HEK293 (cell line): Measurements from ENCODE around the gene SCRN3.

Experiments used
- CTCF ChIA-PET: fragments of 350-600 bp; formaldehyde crosslinking; extraction: SDS; loops from one replicate; lab custom pipeline; 2021; ENCODE audit warnings: antibody characterized with exemption; lab: Yijun Ruan, JAX
- POLR2A ChIA-PET: fragments of 300-600 bp; formaldehyde crosslinking; extraction: SDS; loops from one replicate; lab custom pipeline; 2020; ENCODE audit warnings: antibody characterized with exemption, inconsistent platforms; lab: Yijun Ruan, JAX
- H3K27ac ChIP-seq: fragments of 200-500 bp; sonication (Bioruptor generic); 2 replicates; pipeline ENCODE4 v1.5.1; 2014; ENCODE audit warnings: low read depth, low read length, control low read depth, inconsistent platforms; ENCODE audit errors: extremely low read depth
- H3K36me3 ChIP-seq, 2 experiments: fragments of 200-500 bp in 1 of 2; sonication (Bioruptor generic) in 1 of 2; 1 replicate in 1 of 2; 2 replicates in 1 of 2; pipeline ENCODE4 v1.5.1; 2014 to 2017; ENCODE audit warnings: inconsistent platforms in 2 of 2, low read length in 2 of 2; ENCODE audit not compliant: control insufficient read depth in 2 of 2, insufficient read depth in 1 of 2
- H3K4me1 ChIP-seq: fragments of 200-500 bp; sonication (Bioruptor generic); 2 replicates; pipeline ENCODE4 v1.5.1; 2014; ENCODE audit warnings: mild to moderate bottlenecking, low read length, inconsistent platforms; ENCODE audit not compliant: control insufficient read depth, insufficient read depth
- H3K4me3 ChIP-seq: 2 replicates; pipeline ENCODE4 v1.5.1; 2011; ENCODE audit warnings: low read depth, mild to moderate bottlenecking, control low read depth, low read length, moderate library complexity
- H3K9me3 ChIP-seq: fragments of 200-500 bp; sonication (Bioruptor generic); 2 replicates; pipeline ENCODE4 v1.5.1; 2014; ENCODE audit warnings: low read depth, low read length, inconsistent platforms; ENCODE audit not compliant: control insufficient read depth, insufficient read depth
- HOXA7 ChIP-seq: sonication (generic); formaldehyde crosslinking; IDR thresholded peaks from 2 replicates; pipeline ENCODE4 v1.8.1; 2022; ENCODE audit warnings: missing genetic modification reagents, borderline replicate concordance
- ZBTB10 ChIP-seq: fragments of 450-650 bp; formaldehyde crosslinking; IDR thresholded peaks from 2 replicates; pipeline ENCODE4 v1.5.1; 2016; ENCODE audit warnings: missing biosample characterization, missing genetic modification characterization
- ZEB2 ChIP-seq: fragments of 450-650 bp; formaldehyde crosslinking; IDR thresholded peaks from 2 replicates; pipeline ENCODE4 v1.5.1; 2016; ENCODE audit warnings: missing biosample characterization, missing genetic modification characterization
- ZFP41 ChIP-seq: fragments of 450-650 bp; formaldehyde crosslinking; IDR thresholded peaks from 2 replicates; pipeline ENCODE4 v1.5.1; 2016; ENCODE audit warnings: missing biosample characterization, missing genetic modification characterization, borderline replicate concordance
- ZNF138 ChIP-seq: fragments of 450-650 bp; formaldehyde crosslinking; IDR thresholded peaks from 2 replicates; pipeline ENCODE4 v1.5.1; 2016; ENCODE audit warnings: missing biosample characterization, missing genetic modification characterization, borderline replicate concordance
- ZNF19 ChIP-seq: fragments of 450-650 bp; formaldehyde crosslinking; IDR thresholded peaks from 2 replicates; pipeline ENCODE4; 2016; ENCODE audit warnings: missing biosample characterization, missing genetic modification characterization, low read depth
- ZNF23 ChIP-seq: fragments of 450-650 bp; formaldehyde crosslinking; IDR thresholded peaks from 2 replicates; pipeline ENCODE4 v1.5.1; 2016; ENCODE audit warnings: missing biosample characterization, missing genetic modification characterization, borderline replicate concordance
- ZNF416 ChIP-seq: fragments of 450-650 bp; formaldehyde crosslinking; IDR thresholded peaks from 2 replicates; pipeline ENCODE4 v1.5.1; 2016; ENCODE audit warnings: missing biosample characterization, missing genetic modification characterization
- ZNF549 ChIP-seq: fragments of 450-650 bp; IDR thresholded peaks from 2 replicates; pipeline ENCODE4 v1.5.1; 2018; ENCODE audit warnings: missing biosample characterization, missing genetic modification characterization, mild to moderate bottlenecking, inconsistent platforms, moderate library complexity
- ZNF623 ChIP-seq: fragments of 450-650 bp; formaldehyde crosslinking; IDR thresholded peaks from 2 replicates; pipeline ENCODE4 v1.5.1; 2016; ENCODE audit warnings: missing biosample characterization, missing genetic modification characterization
- ZNF76 ChIP-seq: fragments of 450-650 bp; formaldehyde crosslinking; IDR thresholded peaks from 2 replicates; pipeline ENCODE4; 2016; ENCODE audit warnings: low read depth, missing biosample characterization, missing genetic modification characterization, borderline replicate concordance
- ZNF768 ChIP-seq: fragments of 450-650 bp; formaldehyde crosslinking; IDR thresholded peaks from 2 replicates; pipeline ENCODE4 v1.5.1; 2018; ENCODE audit warnings: missing biosample characterization, mild to moderate bottlenecking, missing genetic modification characterization
- ZNF830 ChIP-seq: fragments of 450-650 bp; IDR thresholded peaks from 2 replicates; pipeline ENCODE4 v1.5.0; 2018; ENCODE audit warnings: missing biosample characterization, missing genetic modification characterization, low read depth, mild to moderate bottlenecking, moderate library complexity
- ZSCAN5A ChIP-seq: fragments of 450-650 bp; formaldehyde crosslinking; IDR thresholded peaks from 2 replicates; pipeline ENCODE4 v1.5.1; 2016; ENCODE audit warnings: missing biosample characterization, missing genetic modification characterization
- TF ChIP-seq, protein P1 (sequence below): fragments of 450-650 bp; formaldehyde crosslinking; IDR thresholded peaks from 2 replicates; pipeline ENCODE4 v1.5.1; 2016; ENCODE audit warnings: missing biosample characterization, missing genetic modification characterization, low read depth
- TF ChIP-seq, protein P2 (sequence below): fragments of 450-650 bp; formaldehyde crosslinking; IDR thresholded peaks from 2 replicates; pipeline ENCODE4 v1.5.1; 2016; ENCODE audit warnings: missing biosample characterization, missing genetic modification characterization
- TF ChIP-seq, protein P3 (sequence below): fragments of 450-650 bp; formaldehyde crosslinking; IDR thresholded peaks from 2 replicates; pipeline ENCODE4 v1.5.1; 2016; ENCODE audit warnings: missing biosample characterization, missing genetic modification characterization

The SCRN3 gene

GRCh38 chr2:174438146-174438886 lies 42.8 kb downstream of the SCRN3 start:
- ChIA-PET CTCF (interaction anchor here (0.6 to 1.2 kb wide), 2 partner anchors 25 to 139 kb away, joined by 3 read pairs; no protein-coding TSS in a partner anchor), POLR2A (no interaction called here)
- no peaks in the 10 kb centered on the region for H3K9me3 ChIP-seq
- TF ChIP-seq ZNF76 (tag by site-specific recombination) (no peak), ZNF623 (no peak), ZFP41 (tag by site-specific recombination) (no peak), ZNF19 (tag by site-specific recombination) (no peak), ZNF23 (tag by site-specific recombination) (no peak), ZNF768 (tag by site-specific recombination) (no peak), ZBTB10 (no peak), ZSCAN5A (tag by site-specific recombination) (no peak), ZEB2 (no peak), ZNF830 (tag by site-specific recombination) (no peak), ZNF549 (tag by site-specific recombination) (no peak), ZNF416 (no peak), ZNF138 (no peak), HOXA7 (CRISPR knock-in tag) (no peak)
- TF ChIP-seq, protein P1, sequence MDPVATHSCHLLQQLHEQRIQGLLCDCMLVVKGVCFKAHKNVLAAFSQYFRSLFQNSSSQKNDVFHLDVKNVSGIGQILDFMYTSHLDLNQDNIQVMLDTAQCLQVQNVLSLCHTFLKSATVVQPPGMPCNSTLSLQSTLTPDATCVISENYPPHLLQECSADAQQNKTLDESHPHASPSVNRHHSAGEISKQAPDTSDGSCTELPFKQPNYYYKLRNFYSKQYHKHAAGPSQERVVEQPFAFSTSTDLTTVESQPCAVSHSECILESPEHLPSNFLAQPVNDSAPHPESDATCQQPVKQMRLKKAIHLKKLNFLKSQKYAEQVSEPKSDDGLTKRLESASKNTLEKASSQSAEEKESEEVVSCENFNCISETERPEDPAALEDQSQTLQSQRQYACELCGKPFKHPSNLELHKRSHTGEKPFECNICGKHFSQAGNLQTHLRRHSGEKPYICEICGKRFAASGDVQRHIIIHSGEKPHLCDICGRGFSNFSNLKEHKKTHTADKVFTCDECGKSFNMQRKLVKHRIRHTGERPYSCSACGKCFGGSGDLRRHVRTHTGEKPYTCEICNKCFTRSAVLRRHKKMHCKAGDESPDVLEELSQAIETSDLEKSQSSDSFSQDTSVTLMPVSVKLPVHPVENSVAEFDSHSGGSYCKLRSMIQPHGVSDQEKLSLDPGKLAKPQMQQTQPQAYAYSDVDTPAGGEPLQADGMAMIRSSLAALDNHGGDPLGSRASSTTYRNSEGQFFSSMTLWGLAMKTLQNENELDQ (tag by site-specific recombination) = no peak
- TF ChIP-seq, protein P2, sequence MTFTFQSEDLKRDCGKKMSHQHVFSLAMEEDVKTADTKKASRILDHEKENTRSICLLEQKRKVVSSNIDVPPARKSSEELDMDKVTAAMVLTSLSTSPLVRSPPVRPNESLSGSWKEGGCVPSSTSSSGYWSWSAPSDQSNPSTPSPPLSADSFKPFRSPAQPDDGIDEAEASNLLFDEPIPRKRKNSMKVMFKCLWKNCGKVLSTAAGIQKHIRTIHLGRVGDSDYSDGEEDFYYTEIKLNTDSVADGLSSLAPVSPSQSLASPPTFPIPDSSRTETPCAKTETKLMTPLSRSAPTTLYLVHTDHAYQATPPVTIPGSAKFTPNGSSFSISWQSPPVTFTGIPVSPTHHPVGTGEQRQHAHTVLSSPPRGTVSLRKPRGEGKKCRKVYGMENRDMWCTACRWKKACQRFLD (tag by site-specific recombination) = no peak
- TF ChIP-seq, protein P3, sequence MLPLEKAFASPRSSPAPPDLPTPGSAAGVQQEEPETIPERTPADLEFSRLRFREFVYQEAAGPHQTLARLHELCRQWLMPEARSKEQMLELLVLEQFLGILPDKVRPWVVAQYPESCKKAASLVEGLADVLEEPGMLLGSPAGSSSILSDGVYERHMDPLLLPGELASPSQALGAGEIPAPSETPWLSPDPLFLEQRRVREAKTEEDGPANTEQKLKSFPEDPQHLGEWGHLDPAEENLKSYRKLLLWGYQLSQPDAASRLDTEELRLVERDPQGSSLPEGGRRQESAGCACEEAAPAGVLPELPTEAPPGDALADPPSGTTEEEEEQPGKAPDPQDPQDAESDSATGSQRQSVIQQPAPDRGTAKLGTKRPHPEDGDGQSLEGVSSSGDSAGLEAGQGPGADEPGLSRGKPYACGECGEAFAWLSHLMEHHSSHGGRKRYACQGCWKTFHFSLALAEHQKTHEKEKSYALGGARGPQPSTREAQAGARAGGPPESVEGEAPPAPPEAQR = no peak
- no peak overlapping the region for H3K27ac ChIP-seq
- no peak overlapping the region for H3K4me3 ChIP-seq
- H3K4me1 ChIP-seq = no peaks in the 10 kb centered on the region
- peaks cover 4 to 11% of the 10 kb centered on the region in 2 experiments; a peak in 2 of 3 replicates for H3K36me3 ChIP-seq
